ENCODE results near the gene FAS.

FAS gene

GRCh38 chr10:88968391-88968790 lies 22.2 kb upstream of the FAS start:
- no peaks in the 10 kb centered on the region for H3K36me3 ChIP-seq (replicated peaks; ENCODE audit: low read depth, low read length)
- no peak overlapping the region for H2AFZ ChIP-seq (ENCODE audit: low read depth, low read length)
- no peaks in the 10 kb centered on the region for H3K27me3 ChIP-seq (ENCODE audit: low read depth, low read length)
- no peak overlapping the region for H3K9ac ChIP-seq (ENCODE audit: low read length)
- no peak overlapping the region for H3K4me3 ChIP-seq (ENCODE audit: low read length)
- H3K4me1 ChIP-seq (ENCODE audit: low read length): no peaks in the 10 kb centered on the region
- no peaks in the 10 kb centered on the region for H3K9me3 ChIP-seq (ENCODE audit: insufficient read depth, low read length)
- H3K27ac ChIP-seq (ENCODE audit: low read length): no peak overlapping the region
- no peak overlapping the region for H3K4me2 ChIP-seq (ENCODE audit: low read length)
- TF ChIP-seq EZH2phosphoT487 (IDR thresholded peaks at IDR 0.05; ENCODE audit: low read depth): no peak
- no peak for TF ChIP-seq CTCF (IDR thresholded peaks at IDR 0.05; ENCODE audit: low read depth, low read length)
- H4K20me1 ChIP-seq (ENCODE audit: insufficient read depth, low read length): no peaks in the 10 kb centered on the region
- no peaks in the 10 kb centered on the region for H3K79me2 ChIP-seq (ENCODE audit: low read length)

- Histone ChIP-seq H2AFZ (ENCODE audit: low read depth, low read length) (no peak overlapping the region), H3K4me2 (ENCODE audit: low read length) (no peak overlapping the region), H3K79me2 (ENCODE audit: low read length) (no peaks in the 10 kb centered on the region), H3K4me3 (ENCODE audit: low read length) (no peak overlapping the region), H3K4me1 (ENCODE audit: low read length) (peaks cover 8% of the 10 kb centered on the region; the same call in 1 of the 2 replicates), H4K20me1 (ENCODE audit: insufficient read depth, low read length) (no peaks in the 10 kb centered on the region), H3K9me3 (ENCODE audit: insufficient read depth, low read length) (no peaks in the 10 kb centered on the region), H3K36me3 (replicated peaks; ENCODE audit: low read depth, low read length) (no peaks in the 10 kb centered on the region), H3K27me3 (ENCODE audit: low read depth, low read length) (no peaks in the 10 kb centered on the region), H3K27ac (ENCODE audit: low read length) (no peak overlapping the region), H3K9ac (ENCODE audit: low read length) (no peak overlapping the region)
- TF ChIP-seq CTCF (IDR thresholded peaks at IDR 0.05; ENCODE audit: low read depth, low read length) (no peak), EZH2phosphoT487 (IDR thresholded peaks at IDR 0.05; ENCODE audit: low read depth) (no peak)
These were observed 19.2 kb upstream of the FAS start for GRCh38 chr10:88971221-88972061.

GRCh38 chr10:88974012-88974411 lies 16.6 kb upstream of the FAS start:
- Histone ChIP-seq H2AFZ (ENCODE audit: low read depth, low read length) (no peak overlapping the region), H3K27ac (ENCODE audit: low read length) (no peak overlapping the region), H3K79me2 (ENCODE audit: low read length) (no peaks in the 10 kb centered on the region), H3K4me1 (ENCODE audit: low read length) (peaks cover 8% of the 10 kb centered on the region; the same call in 1 of the 2 replicates), H4K20me1 (ENCODE audit: insufficient read depth, low read length) (no peaks in the 10 kb centered on the region), H3K9me3 (ENCODE audit: insufficient read depth, low read length) (no peaks in the 10 kb centered on the region), H3K36me3 (replicated peaks; ENCODE audit: low read depth, low read length) (no peaks in the 10 kb centered on the region), H3K9ac (ENCODE audit: low read length) (no peak overlapping the region), H3K4me2 (ENCODE audit: low read length) (no peak overlapping the region), H3K4me3 (ENCODE audit: low read length) (no peak overlapping the region), H3K27me3 (ENCODE audit: low read depth, low read length) (no peaks in the 10 kb centered on the region)
- TF ChIP-seq EZH2phosphoT487 (IDR thresholded peaks at IDR 0.05; ENCODE audit: low read depth): no peak
- TF ChIP-seq CTCF (IDR thresholded peaks at IDR 0.05; ENCODE audit: low read depth, low read length): no peak

GRCh38 chr10:88974446-88975376 lies 15.9 kb upstream of the FAS start:
- peaks cover 8% of the 10 kb centered on the region; the same call in 1 of the 2 replicates for H3K4me1 ChIP-seq (ENCODE audit: low read length)
- peak overlapping the region; percentile 56 for H3K9ac ChIP-seq (ENCODE audit: low read length)
- H3K4me2 ChIP-seq (ENCODE audit: low read length): peak overlapping the region; percentile 74
- no peaks in the 10 kb centered on the region for H4K20me1 ChIP-seq (ENCODE audit: insufficient read depth, low read length)
- H3K27me3 ChIP-seq (ENCODE audit: low read depth, low read length): no peaks in the 10 kb centered on the region
- H3K79me2 ChIP-seq (ENCODE audit: low read length): no peaks in the 10 kb centered on the region
- no peak for TF ChIP-seq EZH2phosphoT487 (IDR thresholded peaks at IDR 0.05; ENCODE audit: low read depth)
- no peak for TF ChIP-seq CTCF (IDR thresholded peaks at IDR 0.05; ENCODE audit: low read depth, low read length)
- H3K27ac ChIP-seq (ENCODE audit: low read length): 0 out of 2 replicates have a peak overlapping the region, but pooled peaks have one; percentile 4
- no peaks in the 10 kb centered on the region for H3K9me3 ChIP-seq (ENCODE audit: insufficient read depth, low read length)
- no peaks in the 10 kb centered on the region for H3K36me3 ChIP-seq (replicated peaks; ENCODE audit: low read depth, low read length)
- peak overlapping the region; percentile 79 for H3K4me3 ChIP-seq (ENCODE audit: low read length)
- H2AFZ ChIP-seq (ENCODE audit: low read depth, low read length): peak overlapping the region; percentile 76
